CD4-positive, alpha-beta T cell treated with Interleukin-6 at 100 ng/mL for 8 hours (primary cell): ENCODE data around the gene ATG4B.
"Not testable (repeated sequence)": the region's sequence is repeated elsewhere in the genome, so short reads cannot be mapped to it uniquely, and the experiment has no call there.

Source experiments
- DNase-seq: peaks from one replicate; pipeline ENCODE4 v3.0.0-alpha.2; 2020; ENCODE audit warnings: mixed read lengths, low spot score

Gene ATG4B

DNA sequence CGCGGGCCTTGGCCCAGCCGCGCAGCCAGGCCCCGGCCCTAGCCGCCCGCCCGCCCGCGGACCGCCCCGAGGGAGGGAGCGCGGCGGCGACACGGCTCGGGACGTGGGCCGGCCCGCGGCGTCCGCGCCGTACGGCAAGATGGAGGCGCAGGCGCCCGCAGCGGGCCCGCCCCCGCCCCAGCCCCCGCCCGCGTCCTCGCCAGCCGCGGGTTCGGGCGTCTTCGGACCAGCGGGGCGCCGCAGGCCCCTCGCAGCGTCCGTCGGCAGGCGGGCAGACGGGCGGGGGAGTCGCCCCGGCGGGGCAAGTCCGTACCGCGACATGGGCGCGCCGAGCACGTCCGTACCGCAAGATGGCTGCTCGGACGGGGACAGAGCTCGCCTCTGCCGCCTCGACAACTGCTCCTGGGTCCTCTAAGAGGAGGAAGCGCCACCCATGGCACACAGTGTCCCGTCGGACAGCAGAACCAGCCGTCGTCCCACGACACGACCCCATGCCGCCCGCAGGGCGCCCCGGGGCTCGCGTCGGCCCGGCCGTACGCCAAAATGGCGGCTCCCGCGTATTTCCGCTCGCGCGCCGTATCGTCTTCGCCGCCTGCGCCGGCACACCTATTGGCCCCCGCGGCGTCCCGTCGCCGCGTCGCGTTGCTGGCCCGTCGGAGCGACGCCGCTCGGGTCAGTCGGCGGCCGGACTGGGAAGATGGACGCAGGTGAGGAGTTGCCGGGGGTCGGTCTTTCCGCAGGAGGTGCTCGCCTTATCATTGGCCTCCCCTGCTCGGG lies at the start of gene ATG4B, which contains the start of gene THAP4:
Gene ATG4B (plus strand): TSS at position 676 of the 777 bp plus-strand sequence. CDS start 22 bp downstream, at position 698.
Gene THAP4 (minus strand): TSS at position 141 of the 777 bp plus-strand sequence. CDS start 141 bp downstream, outside the sequence.
- DNase-seq, result peak; percentile 58

DNA sequence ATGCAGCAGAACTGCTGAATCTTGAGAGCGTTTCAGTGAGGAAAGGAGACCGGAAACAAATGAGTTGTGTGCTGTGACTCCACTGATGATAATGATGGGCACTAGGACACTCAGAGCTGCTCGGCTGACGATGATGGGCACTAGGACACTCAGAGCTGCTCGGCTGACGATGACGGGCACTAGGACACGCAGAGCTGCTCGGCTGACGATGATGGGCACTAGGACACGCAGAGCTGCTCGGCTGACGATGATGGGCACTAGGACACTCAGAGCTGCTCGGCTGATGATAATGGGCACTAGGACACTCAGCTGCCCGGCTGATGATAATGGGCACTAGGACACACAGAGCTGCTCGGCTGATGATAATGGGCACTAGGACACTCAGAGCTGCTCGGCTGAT lies 47.6 kb upstream of the ATG4B start:
- not testable (repeated sequence) for DNase-seq

GRCh38 chr2:241590496-241591455 lies 46.7 kb upstream of the ATG4B start:
- not testable (repeated sequence) for DNase-seq

- DNase-seq, result no peak
Observed at GRCh38 chr2:241592126-241592845, 45.2 kb upstream of the ATG4B start.

- no peak for DNase-seq
Observed at GRCh38 chr2:241593271-241593670, 44.2 kb upstream of the ATG4B start.

DNA sequence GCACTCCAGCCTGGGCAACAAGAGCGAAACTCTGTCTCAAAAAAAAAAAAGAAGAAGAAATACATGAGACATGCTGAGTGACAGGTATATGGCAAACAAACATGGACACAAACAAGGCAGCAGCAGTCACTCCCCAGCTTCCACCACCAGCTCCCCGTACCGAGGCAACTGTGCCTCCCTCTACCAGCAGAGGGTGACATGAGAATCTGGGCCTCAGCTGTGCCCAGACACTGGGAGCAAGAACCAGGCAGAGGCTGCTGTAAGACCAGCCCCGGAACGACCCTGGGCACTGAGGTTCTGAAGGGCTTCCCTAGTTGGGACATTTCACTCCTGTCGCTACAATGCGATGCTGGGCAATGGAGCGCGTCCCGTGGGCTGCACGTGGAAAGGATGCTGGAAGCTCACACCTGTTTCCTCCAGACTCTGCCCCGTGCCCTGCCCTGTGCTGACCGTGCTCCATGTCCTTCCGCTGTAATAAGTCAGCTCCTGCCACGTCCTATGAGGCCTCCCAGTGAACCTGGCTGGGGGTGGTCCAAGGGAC lies 41.8 kb upstream of the ATG4B start:
- no peak for DNase-seq

- DNase-seq, result no peak
Observed at GRCh38 chr2:241597561-241597960, 39.9 kb upstream of the ATG4B start.

DNA sequence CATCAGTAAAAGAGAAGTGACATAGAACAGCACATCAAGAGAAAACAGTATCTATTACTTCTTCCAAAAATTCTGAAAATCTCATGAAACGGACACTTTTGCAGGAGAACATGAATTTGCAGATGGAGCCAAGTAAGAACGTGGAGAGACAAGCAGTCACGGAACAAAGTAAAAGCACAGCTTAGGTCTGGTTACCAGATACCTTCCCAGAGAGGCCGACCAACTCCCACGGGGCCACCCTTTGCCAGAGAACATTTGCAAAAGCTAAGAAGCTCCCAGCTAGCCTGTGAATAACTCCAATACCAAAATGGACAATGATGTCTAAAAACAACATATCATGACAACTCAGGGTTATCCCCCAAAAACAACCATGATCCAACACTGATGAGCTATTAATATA lies 39.4 kb upstream of the ATG4B start:
- no peak for DNase-seq

DNA sequence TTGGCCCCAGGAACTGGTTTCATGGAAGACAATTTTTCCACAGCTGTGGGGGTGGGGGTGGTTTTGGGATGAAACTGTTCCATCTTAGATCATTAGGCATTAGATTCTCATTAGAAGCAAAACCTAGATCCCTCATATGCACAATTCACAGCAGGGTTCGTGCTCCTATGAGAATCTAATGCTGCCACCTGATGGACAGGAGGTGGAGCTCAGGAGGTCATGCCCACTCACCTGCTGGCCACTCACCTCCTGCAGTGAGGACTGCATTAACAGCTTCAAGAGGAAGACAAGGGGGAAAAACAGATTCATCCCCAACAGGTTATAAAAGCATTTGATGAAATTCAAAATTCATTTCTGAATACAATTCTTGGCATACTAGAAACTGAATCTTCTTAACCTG lies 39.0 kb upstream of the ATG4B start:
- no peak for DNase-seq

- no peak for DNase-seq
Observed at GRCh38 chr2:241599615-241600014, 37.9 kb upstream of the ATG4B start.

- no peak for DNase-seq
Observed at GRCh38 chr2:241601841-241602240, 35.7 kb upstream of the ATG4B start.

- DNase-seq, result no peak
Observed at GRCh38 chr2:241602720-241603119, 34.8 kb upstream of the ATG4B start.

- DNase-seq, result no peak
Observed at GRCh38 chr2:241603686-241604085, 33.8 kb upstream of the ATG4B start.

DNA sequence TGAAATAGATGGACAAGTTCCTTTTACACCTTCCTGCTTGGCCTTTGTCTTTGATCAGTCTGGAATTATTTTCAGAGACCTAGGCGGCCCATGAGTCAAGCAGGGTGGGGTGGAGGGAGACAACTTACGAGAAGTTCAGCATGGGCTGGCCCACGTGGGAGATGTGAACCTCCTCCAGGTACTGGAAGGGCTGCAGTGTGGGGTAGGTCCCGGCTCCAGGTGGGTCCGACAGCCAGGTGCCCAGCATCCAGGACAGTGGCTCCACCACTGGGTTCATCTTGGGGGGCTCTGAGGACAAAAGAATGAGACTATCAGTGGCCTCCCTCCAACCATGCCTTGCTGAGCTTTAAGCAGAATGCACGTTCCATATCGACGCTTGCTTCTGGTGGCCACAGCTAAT lies 31.3 kb upstream of the ATG4B start:
- DNase-seq, result no peak

DNA sequence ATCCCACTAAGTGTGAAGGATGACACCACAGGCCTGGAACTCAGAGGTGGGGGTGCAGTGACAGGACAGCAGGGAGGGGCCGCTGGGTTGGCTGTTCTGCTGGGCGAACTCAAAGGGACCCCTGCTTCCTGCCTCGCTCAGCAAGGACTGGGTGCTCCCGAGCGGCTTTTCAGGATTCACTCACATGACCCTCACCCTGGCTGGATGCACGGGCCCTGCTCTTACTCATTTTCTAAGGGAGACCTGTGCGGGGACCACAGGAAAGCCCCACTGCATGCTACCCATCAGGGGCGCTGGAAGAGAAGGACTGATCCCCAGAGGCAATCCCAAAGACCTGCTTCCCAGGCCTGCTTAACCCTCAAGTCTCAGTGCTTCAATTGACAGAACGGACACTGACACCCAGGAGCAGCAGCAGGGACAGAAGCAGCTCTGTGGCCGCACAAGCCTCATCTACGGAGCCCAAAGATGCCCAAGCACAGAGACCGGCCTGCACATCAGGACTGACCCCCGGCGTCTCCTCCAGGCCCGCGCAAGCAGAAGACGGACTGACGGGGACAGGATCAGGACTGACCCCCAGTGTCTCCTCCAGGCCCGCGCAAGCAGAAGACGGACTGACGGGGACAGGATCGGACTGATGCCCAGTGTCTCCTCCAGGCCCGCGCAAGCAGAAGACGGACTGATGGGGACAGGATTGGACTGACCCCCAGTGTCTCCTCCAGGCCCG lies 30.2 kb upstream of the ATG4B start:
- no peak for DNase-seq

GRCh38 chr2:241608881-241609280 lies 28.6 kb upstream of the ATG4B start:
- DNase-seq, result no peak

- peak; percentile 87 for DNase-seq
Observed at GRCh38 chr2:241609859-241610793, 27.4 kb upstream of the ATG4B start.

- no peak for DNase-seq
Observed at GRCh38 chr2:241611062-241611461, 26.4 kb upstream of the ATG4B start.

DNA sequence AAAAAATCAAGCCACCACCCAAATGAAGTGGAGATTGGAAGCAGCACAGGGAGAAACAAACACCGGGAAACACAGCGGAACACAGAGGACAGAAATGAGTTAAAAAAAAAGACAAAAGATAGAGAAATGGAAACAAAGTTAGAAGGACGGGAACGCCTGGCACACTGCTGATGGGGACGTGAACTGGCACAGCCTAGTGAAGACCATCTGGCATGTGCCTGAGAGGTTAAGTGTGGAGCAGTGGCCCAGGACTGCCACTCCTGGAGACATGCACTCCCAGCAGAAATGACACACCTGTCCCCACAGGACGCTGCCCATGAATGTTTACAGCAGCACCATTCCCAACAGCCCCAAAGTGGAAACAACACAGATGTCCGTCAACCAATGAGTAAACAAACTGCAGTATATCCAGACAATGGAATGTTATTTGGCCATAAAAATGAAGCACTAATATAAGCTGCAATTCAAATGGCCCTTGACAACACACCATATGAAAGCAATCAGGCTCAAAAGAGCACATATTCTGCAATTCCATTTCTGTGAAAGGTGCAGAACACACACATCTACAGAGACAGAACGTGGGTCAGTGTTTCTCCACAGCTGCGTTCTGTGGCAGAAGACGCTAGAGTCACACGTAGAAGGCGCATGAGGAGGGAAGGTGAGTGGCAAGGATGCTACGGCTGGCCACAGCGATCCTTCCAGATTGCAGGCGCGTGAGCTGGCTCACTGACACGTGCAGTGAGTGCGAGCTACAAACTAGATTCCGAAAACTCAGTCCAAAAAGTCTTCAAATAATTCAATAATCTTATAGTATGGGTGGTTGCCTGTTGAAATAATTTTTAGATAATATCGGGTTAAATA lies 25.1 kb upstream of the ATG4B start:
- no peak for DNase-seq
